Activated CD8-positive, alpha-beta T cell treated with anti-CD3 and anti-CD28 coated beads for 36 hours (primary cell): ENCODE measurements around the gene MND1. TPM values are rescaled to one million over a fixed set of nuclear protein-coding genes. Genes with fewer than 3 reads are reported as not detected.

Experiments used
- ATAC-seq: fragments of 200-7000 bp; cut with Tn5 transposase; one replicate; pipeline ENCODE4 v1.10.0; 2021; ENCODE audit warnings: mild to moderate bottlenecking, moderate library complexity
- CTCF ChIA-PET: fragments of 350-600 bp; sonication (Branson Sonifier 250); formaldehyde crosslinking; loops from one replicate; lab custom pipeline; 2021; ENCODE audit warnings: antibody characterized with exemption; lab: Charles Lee
- POLR2A ChIA-PET: fragments of 350-600 bp; sonication (Branson Sonifier 250); formaldehyde crosslinking; loops from one replicate; lab custom pipeline; 2021; ENCODE audit warnings: antibody characterized with exemption; lab: Charles Lee
- DNase-seq: peaks from one replicate; pipeline ENCODE4 v3.0.0-alpha.2; 2020
- H3K27ac Mint-ChIP-seq: one replicate; pipeline ENCODE4 v1.8.0; 2021; ENCODE audit warnings: mild to moderate bottlenecking, mixed read lengths
- H3K27me3 Mint-ChIP-seq: one replicate; pipeline ENCODE4 v1.8.0; 2021; ENCODE audit warnings: mixed read lengths
- H3K36me3 Mint-ChIP-seq: one replicate; pipeline ENCODE4 v1.8.0; 2021; ENCODE audit warnings: low read depth, mixed read lengths
- H3K4me1 Mint-ChIP-seq: one replicate; pipeline ENCODE4 v1.8.0; 2021; ENCODE audit warnings: low read depth, mixed read lengths
- H3K4me3 Mint-ChIP-seq: one replicate; pipeline ENCODE4 v1.8.0; 2021; ENCODE audit warnings: mild to moderate bottlenecking, moderate library complexity, mixed read lengths
- H3K9me3 Mint-ChIP-seq: one replicate; pipeline ENCODE4 v1.8.0; 2021; ENCODE audit warnings: mixed read lengths
- intact Hi-C: fragments of 100-400 bp; cut with micrococcal nuclease; formaldehyde crosslinking; loops from one replicate; pipeline ENCODE4 v1.10.0; 2022
- total RNA-seq, 2 experiments: library from RNA; stranded (reverse); gene quantifications; one replicate each; pipeline ENCODE4 v1.2.3, GENCODE V29; 2021
- TF ChIP-seq, protein P1 (sequence below): fragments of 200-600 bp; IDR thresholded peaks from one replicate; pipeline ENCODE4 v1.8.0; 2022; ENCODE audit warnings: antibody characterized with exemption, mild to moderate bottlenecking

The MND1 gene
- total RNA-seq, 2 experiments from 2014 or later: 48.0 to 50.0 TPM

DNA sequence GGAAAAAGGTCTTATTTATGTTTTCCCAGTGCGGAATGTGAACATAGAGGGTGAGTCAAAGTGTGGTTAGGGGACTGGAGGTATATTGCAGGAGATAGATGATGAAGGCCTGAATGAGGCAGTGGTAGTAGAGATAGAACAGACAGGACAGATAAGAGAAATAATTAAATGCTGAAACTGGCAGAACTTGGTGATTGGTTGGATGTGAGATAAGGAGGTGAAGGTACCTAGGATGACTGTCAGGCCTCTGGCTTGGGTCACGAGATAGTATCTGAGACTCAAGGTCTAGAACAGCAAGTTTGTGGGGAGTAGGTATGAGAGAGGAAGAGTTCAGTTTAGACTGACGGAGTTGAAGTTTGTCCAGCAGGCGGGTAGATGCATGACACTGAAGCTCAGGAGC lies 3.5 kb downstream of the MND1 start:
- intact Hi-C loops: loop anchor here (5.0 to 10.0 kb wide), 3 partner anchors 84 to 407 kb away; no protein-coding TSS in a partner anchor
- no peak overlapping the region for H3K4me3 Mint-ChIP-seq
- ChIA-PET POLR2A (interaction anchor here (0.8 kb wide), 1 partner anchor 77 kb away, joined by 3 read pairs; no protein-coding TSS in a partner anchor), CTCF (interaction anchor here (1.6 kb wide), 1 partner anchor 296 kb away, joined by 7 read pairs; no protein-coding TSS in a partner anchor)
- H3K9me3 Mint-ChIP-seq: no peaks in the 10 kb centered on the region
- ATAC-seq (no peak), DNase-seq (no peak)
- TF ChIP-seq, protein P1, sequence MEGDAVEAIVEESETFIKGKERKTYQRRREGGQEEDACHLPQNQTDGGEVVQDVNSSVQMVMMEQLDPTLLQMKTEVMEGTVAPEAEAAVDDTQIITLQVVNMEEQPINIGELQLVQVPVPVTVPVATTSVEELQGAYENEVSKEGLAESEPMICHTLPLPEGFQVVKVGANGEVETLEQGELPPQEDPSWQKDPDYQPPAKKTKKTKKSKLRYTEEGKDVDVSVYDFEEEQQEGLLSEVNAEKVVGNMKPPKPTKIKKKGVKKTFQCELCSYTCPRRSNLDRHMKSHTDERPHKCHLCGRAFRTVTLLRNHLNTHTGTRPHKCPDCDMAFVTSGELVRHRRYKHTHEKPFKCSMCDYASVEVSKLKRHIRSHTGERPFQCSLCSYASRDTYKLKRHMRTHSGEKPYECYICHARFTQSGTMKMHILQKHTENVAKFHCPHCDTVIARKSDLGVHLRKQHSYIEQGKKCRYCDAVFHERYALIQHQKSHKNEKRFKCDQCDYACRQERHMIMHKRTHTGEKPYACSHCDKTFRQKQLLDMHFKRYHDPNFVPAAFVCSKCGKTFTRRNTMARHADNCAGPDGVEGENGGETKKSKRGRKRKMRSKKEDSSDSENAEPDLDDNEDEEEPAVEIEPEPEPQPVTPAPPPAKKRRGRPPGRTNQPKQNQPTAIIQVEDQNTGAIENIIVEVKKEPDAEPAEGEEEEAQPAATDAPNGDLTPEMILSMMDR: no peak
- H3K36me3 Mint-ChIP-seq: peaks cover 21% of the 10 kb centered on the region
- H3K4me1 Mint-ChIP-seq: peaks cover 25% of the 10 kb centered on the region
- H3K27me3 Mint-ChIP-seq: peaks cover 2% of the 10 kb centered on the region
- no peak overlapping the region for H3K27ac Mint-ChIP-seq

DNA sequence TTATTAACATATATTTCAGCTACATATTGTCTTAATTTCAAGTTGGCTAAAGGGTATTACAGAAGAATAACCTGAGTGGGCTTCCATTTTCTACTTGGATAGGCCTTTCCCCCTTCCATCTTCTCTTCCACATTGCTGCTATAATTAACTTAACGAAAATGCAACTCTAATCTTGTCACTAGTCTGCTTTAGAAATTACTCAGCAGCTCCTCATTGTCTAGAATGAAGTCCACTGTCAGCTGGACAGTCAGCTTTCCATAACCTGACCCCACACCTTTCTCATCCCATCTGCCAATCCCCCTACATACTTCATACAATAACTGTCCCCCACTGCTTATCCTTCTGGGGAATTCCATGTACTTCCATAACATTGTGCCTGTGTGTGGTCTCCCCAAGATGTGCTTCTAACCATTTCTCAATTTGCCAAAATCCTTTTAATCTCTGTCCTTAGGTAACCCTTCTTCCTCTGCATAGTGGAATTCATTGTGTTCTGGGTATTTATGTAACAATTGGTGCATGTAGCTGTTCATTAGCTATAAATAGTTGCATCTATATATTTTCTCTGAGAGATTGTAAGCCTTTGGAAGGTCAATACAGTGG lies 4.8 kb downstream of the MND1 start:
- Mint-ChIP-seq H3K36me3 (peaks cover 24% of the 10 kb centered on the region), H3K27ac (no peak overlapping the region), H3K4me1 (peaks cover 23% of the 10 kb centered on the region), H3K27me3 (no peaks in the 10 kb centered on the region), H3K9me3 (no peaks in the 10 kb centered on the region), H3K4me3 (no peak overlapping the region)
- DNase-seq (no peak), ATAC-seq (no peak)
- ChIA-PET CTCF (interaction anchor here (1.0 to 1.6 kb wide), 3 partner anchors 80 to 401 kb away, joined by 3 to 7 read pairs (median 3); no protein-coding TSS in a partner anchor), POLR2A (interaction anchor here (0.8 to 1.2 kb wide), 2 partner anchors 117 to 241 kb away, joined by 3 read pairs; partner anchors contain the start of gene TMEM131L)
- TF ChIP-seq, protein P1: no peak
- intact Hi-C loops: loop anchor here (5.0 to 10.0 kb wide), 3 partner anchors 83 to 405 kb away; no protein-coding TSS in a partner anchor

DNA sequence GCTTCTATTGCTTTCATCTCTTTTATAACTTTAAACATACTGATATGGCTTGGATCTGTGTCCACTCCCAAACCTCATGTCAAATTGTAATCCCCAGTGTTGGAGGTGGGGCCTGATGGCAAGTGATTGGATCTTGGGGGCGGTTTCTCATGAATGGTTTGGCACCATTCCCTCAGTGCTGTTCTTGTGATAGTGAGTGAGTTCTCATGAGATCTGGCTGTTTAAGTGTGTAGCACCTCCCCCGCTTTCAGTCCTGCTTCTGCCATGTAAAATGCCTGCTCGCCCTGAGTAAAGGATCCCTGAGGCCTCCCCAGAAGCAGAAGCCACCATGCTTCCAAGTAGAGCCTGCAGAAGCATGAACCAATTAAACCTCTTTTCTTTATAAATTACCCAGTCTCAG lies 17.7 kb downstream of the MND1 start:
- no peak for DNase-seq
- POLR2A ChIA-PET: no interaction called here
- Mint-ChIP-seq H3K9me3 (no peaks in the 10 kb centered on the region), H3K27me3 (no peaks in the 10 kb centered on the region), H3K36me3 (peaks cover 71% of the 10 kb centered on the region), H3K4me3 (no peak overlapping the region), H3K27ac (no peak overlapping the region), H3K4me1 (peaks cover 14% of the 10 kb centered on the region)
- TF ChIP-seq, protein P1: no peak
- intact Hi-C loops: no loop called here
- CTCF ChIA-PET: interaction anchor here (0.9 kb wide), 2 partner anchors 16 to 18 kb away, joined by 3 to 4 read pairs; partner anchors contain the start of gene MND1
- ATAC-seq: no peak

DNA sequence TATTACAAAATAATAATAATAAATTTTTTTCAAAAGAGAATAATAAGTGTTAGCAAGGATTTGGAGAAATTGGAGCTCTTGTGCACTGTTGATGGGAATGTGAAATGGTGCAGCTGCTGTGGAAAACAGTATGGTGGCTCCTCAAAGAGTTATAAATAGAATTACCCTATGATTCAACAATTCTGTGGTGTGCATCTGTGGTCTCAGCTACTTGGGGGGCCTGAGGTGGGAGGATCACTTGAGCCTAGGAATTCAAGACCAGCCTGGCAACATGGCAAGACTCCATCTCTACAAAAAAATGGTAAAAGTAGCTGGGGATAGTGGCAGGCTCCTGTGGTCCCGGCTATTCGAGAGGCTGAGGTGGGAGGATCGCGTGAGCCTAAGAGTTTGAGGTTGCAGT lies 19.6 kb downstream of the MND1 start:
- DNase-seq (no peak), ATAC-seq (no peak)
- peaks cover 67% of the 10 kb centered on the region for H3K36me3 Mint-ChIP-seq
- no peaks in the 10 kb centered on the region for H3K27me3 Mint-ChIP-seq
- TF ChIP-seq, protein P1: no peak
- H3K4me1 Mint-ChIP-seq: peaks cover 16% of the 10 kb centered on the region
- H3K9me3 Mint-ChIP-seq: no peaks in the 10 kb centered on the region
- ChIA-PET POLR2A (interaction anchor here (0.9 to 1.2 kb wide), 3 partner anchors 38 to 208 kb away, joined by 3 read pairs; no protein-coding TSS in a partner anchor), CTCF (interaction anchor here (1.0 to 1.4 kb wide), 5 partner anchors 10 to 279 kb away, joined by 3 to 4 read pairs (median 3); partner anchors contain the start of gene MND1)
- no peak overlapping the region for H3K4me3 Mint-ChIP-seq
- intact Hi-C loops: no loop called here
- H3K27ac Mint-ChIP-seq: no peak overlapping the region

DNA sequence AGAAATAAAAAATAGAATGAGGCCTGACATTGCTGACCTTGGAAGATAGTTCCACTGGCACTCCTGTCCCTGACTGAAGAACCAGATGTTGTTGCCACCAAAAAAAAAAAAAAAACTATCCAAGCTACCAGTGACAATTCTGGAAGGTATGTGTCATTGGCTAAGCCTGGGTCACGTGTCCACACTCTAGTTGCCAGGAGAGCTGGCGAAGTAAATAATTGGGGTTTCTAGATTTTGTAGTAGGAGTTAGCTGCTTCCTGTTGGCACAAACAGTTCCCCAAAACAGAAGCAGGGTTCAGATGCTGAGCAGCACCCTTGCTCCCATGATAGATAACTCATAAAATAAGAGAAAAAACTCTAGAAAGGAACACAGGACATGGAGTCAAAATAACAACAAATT lies 20.5 kb downstream of the MND1 start:
- CTCF ChIA-PET: interaction anchor here (1.0 to 1.3 kb wide), 4 partner anchors 9 to 278 kb away, joined by 3 to 4 read pairs (median 3); partner anchors contain the start of gene MND1
- H3K4me1 Mint-ChIP-seq: peaks cover 16% of the 10 kb centered on the region

More for the DNA sequence above, 20.5 kb downstream of the MND1 start:
- ATAC-seq: no peak
- H3K9me3 Mint-ChIP-seq: no peaks in the 10 kb centered on the region
- TF ChIP-seq, protein P1: no peak
- POLR2A ChIA-PET: interaction anchor here (0.6 to 1.2 kb wide), 5 partner anchors 10 to 785 kb away, joined by 3 to 4 read pairs (median 4); no protein-coding TSS in a partner anchor
- intact Hi-C loops: no loop called here
- peaks cover 67% of the 10 kb centered on the region for H3K36me3 Mint-ChIP-seq
- no peak for DNase-seq
- no peaks in the 10 kb centered on the region for H3K27me3 Mint-ChIP-seq
- H3K4me3 Mint-ChIP-seq: no peak overlapping the region
- no peak overlapping the region for H3K27ac Mint-ChIP-seq
